Gastroesophageal sphincter (tissue), 4 donors: Measurements from ENCODE around the gene SRSF9. TPM values are rescaled to one million over a fixed set of nuclear protein-coding genes. Genes with fewer than 3 reads are reported as not detected.

Experiments used
- ATAC-seq: fragments of 150-250 bp; one replicate; pipeline ENCODE4 v1.9.1; 2016; ENCODE audit warnings: mild to moderate bottlenecking, moderate library complexity
- H3K27ac ChIP-seq, 4 donors: fragments of 200-600 bp; sonication (generic) in 3 of 4; 1 replicate in 3 of 4; 2 replicates in 1 of 4; pipeline ENCODE4 v1.5.1; 2016 to 2019
- H3K27me3 ChIP-seq: fragments of 200-600 bp; sonication (generic); one replicate; pipeline ENCODE4 v1.5.1; 2019
- H3K36me3 ChIP-seq, 2 donors: fragments of 200-600 bp; sonication (generic); one replicate each; pipeline ENCODE4 v1.5.1; 2019; ENCODE audit warnings: control low read depth in 1 of 2
- H3K4me1 ChIP-seq, 3 donors: fragments of 200-600 bp; sonication (generic); 1 replicate in 2 of 3; 2 replicates in 1 of 3; pipeline ENCODE4 v1.5.1; 2016 to 2019; ENCODE audit warnings: control low read depth in 2 of 3
- H3K4me3 ChIP-seq, 2 donors: fragments of 200-600 bp; sonication (generic); one replicate each; pipeline ENCODE4 v1.5.1; 2019; ENCODE audit warnings: mild to moderate bottlenecking in 1 of 2, moderate library complexity in 1 of 2
- H3K9me3 ChIP-seq, 3 donors: fragments of 200-600 bp; sonication (generic); one replicate each; pipeline ENCODE4 v1.5.1; 2017 to 2019; ENCODE audit warnings: control low read depth in 2 of 3
- EP300 ChIP-seq: sonication (generic); formaldehyde crosslinking; IDR thresholded peaks from one replicate; pipeline ENCODE4 v1.6.1; 2017; ENCODE audit warnings: antibody characterized with exemption, mild to moderate bottlenecking
- POLR2A ChIP-seq, 2 donors: fragments of 450-650 bp; IDR thresholded peaks; one replicate each; pipeline ENCODE4 v1.6.1; 2017; ENCODE audit warnings: antibody characterized with exemption in 2 of 2, mild to moderate bottlenecking in 2 of 2, moderate library complexity in 1 of 2
- POLR2AphosphoS5 ChIP-seq: sonication (generic); formaldehyde crosslinking; IDR thresholded peaks from one replicate; pipeline ENCODE4 v1.6.1; 2017; ENCODE audit warnings: antibody characterized with exemption
- WGBS, 2 donors: methylation state at CpG; one replicate each; pipeline ENCODE4 v1.1.5; 2018; ENCODE audit warnings: low coverage in 1 of 2; 5-methylcytosine and 5-hydroxymethylcytosine counted together
- total RNA-seq, 4 donors: library from RNA; depleted of rRNA; stranded (reverse); fragments of >200 nt; gene quantifications; one replicate each; pipeline ENCODE4 v1.1.0, GENCODE V29; 2016
- TF ChIP-seq, protein P1 (sequence below), 4 experiments: fragments of 200-600 bp in 2 of 4; fragments of 450-650 bp in 2 of 4; sonication (generic) in 1 of 4; IDR thresholded peaks; one replicate each; pipeline ENCODE4 v1.5.1; 2017 to 2019; ENCODE audit warnings: antibody characterized with exemption in 4 of 4, mild to moderate bottlenecking in 2 of 4, moderate library complexity in 2 of 4

Gene SRSF9
- total RNA-seq, 4 donors from 2014 or later = 46.2 to 63.2 (median 49.3) TPM

GRCh38 chr12:120428597-120429229, 40.8 kb downstream of the SRSF9 start:
- Histone ChIP-seq H3K27ac (no peak overlapping the region), H3K27me3 (peaks cover 19% of the 10 kb centered on the region), H3K4me3 (no peak overlapping the region), H3K4me1 (no peaks in the 10 kb centered on the region), H3K36me3 (no peaks in the 10 kb centered on the region), H3K9me3 (no peaks in the 10 kb centered on the region)
- WGBS, 2 donors = 52% methylated on average over 5 to 8 of the region's 8 CpGs
- TF ChIP-seq, protein P1, sequence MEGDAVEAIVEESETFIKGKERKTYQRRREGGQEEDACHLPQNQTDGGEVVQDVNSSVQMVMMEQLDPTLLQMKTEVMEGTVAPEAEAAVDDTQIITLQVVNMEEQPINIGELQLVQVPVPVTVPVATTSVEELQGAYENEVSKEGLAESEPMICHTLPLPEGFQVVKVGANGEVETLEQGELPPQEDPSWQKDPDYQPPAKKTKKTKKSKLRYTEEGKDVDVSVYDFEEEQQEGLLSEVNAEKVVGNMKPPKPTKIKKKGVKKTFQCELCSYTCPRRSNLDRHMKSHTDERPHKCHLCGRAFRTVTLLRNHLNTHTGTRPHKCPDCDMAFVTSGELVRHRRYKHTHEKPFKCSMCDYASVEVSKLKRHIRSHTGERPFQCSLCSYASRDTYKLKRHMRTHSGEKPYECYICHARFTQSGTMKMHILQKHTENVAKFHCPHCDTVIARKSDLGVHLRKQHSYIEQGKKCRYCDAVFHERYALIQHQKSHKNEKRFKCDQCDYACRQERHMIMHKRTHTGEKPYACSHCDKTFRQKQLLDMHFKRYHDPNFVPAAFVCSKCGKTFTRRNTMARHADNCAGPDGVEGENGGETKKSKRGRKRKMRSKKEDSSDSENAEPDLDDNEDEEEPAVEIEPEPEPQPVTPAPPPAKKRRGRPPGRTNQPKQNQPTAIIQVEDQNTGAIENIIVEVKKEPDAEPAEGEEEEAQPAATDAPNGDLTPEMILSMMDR (IDR thresholded peaks at IDR 0.05) = no peak
- TF ChIP-seq POLR2AphosphoS5 (no peak), EP300 (no peak)
- ATAC-seq = no peak

- Histone ChIP-seq H3K4me3 (no peak overlapping the region), H3K9me3 (no peaks in the 10 kb centered on the region), H3K27ac (no peak overlapping the region), H3K4me1 (no peaks in the 10 kb centered on the region), H3K36me3 (no peaks in the 10 kb centered on the region), H3K27me3 (peaks cover 5% of the 10 kb centered on the region)
- ATAC-seq = no peak
- WGBS, 2 donors = 71 to 74% methylated on average over 3 of the region's 3 CpGs
- TF ChIP-seq EP300 (no peak), POLR2A (IDR thresholded peaks at IDR 0.05) (no peak), POLR2AphosphoS5 (no peak)
- TF ChIP-seq, protein P1 (IDR thresholded peaks at IDR 0.05) = no peak
These were observed 43.8 kb downstream of the SRSF9 start for GRCh38 chr12:120425797-120426196.

GRCh38 chr12:120422892-120423456, 46.6 kb downstream of the SRSF9 start:
- no peak overlapping the region for H3K27ac ChIP-seq
- WGBS, 2 donors = 57 to 60% methylated on average over 1 to 5 of the region's 7 CpGs
- TF ChIP-seq POLR2AphosphoS5 = no peak
- TF ChIP-seq, protein P1 (IDR thresholded peaks at IDR 0.05) = no peak
- no peak for TF ChIP-seq EP300
- no peak for TF ChIP-seq POLR2A (IDR thresholded peaks at IDR 0.05)
- no peaks in the 10 kb centered on the region for H3K9me3 ChIP-seq
- H3K4me1 ChIP-seq = no peaks in the 10 kb centered on the region
- H3K36me3 ChIP-seq = no peaks in the 10 kb centered on the region
- ATAC-seq = no peak
- H3K4me3 ChIP-seq = no peak overlapping the region
- peaks cover 19% of the 10 kb centered on the region for H3K27me3 ChIP-seq

DNA sequence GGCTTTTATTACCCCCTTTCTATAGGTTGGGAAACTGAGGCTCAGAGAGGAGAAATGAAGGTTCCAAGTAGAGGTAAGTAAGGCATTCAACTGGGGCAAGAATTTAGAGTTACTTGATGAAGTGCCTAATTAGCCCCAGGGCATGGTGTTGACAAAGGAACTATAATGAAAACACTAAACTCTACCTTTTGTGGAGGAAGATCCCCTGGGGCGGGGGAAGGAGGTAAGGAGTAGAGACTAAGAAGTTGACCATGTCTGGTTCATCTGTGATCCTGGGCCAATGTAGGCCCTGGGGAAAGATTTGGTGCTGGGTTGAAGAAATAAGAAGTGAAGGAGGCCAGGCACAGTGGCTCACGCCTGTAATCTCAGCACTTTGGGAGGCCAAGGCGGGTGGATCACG, 47.8 kb downstream of the SRSF9 start:
- H3K4me3 ChIP-seq = no peak overlapping the region
- TF ChIP-seq POLR2A (IDR thresholded peaks at IDR 0.05) (no peak), EP300 (no peak), POLR2AphosphoS5 (no peak)
- TF ChIP-seq, protein P1 (IDR thresholded peaks at IDR 0.05) = no peak
- whole genome bisulfite sequencing, 2 donors = 88 to 100% methylated on average over 1 to 4 of the region's 4 CpGs
- peaks cover 18% of the 10 kb centered on the region for H3K27me3 ChIP-seq
- H3K36me3 ChIP-seq = no peaks in the 10 kb centered on the region
- ATAC-seq = no peak
- no peak overlapping the region for H3K27ac ChIP-seq
- H3K9me3 ChIP-seq = no peaks in the 10 kb centered on the region
- H3K4me1 ChIP-seq = no peaks in the 10 kb centered on the region
